ENCODE measurements around the gene LYRM4.

The LYRM4 gene

DNA sequence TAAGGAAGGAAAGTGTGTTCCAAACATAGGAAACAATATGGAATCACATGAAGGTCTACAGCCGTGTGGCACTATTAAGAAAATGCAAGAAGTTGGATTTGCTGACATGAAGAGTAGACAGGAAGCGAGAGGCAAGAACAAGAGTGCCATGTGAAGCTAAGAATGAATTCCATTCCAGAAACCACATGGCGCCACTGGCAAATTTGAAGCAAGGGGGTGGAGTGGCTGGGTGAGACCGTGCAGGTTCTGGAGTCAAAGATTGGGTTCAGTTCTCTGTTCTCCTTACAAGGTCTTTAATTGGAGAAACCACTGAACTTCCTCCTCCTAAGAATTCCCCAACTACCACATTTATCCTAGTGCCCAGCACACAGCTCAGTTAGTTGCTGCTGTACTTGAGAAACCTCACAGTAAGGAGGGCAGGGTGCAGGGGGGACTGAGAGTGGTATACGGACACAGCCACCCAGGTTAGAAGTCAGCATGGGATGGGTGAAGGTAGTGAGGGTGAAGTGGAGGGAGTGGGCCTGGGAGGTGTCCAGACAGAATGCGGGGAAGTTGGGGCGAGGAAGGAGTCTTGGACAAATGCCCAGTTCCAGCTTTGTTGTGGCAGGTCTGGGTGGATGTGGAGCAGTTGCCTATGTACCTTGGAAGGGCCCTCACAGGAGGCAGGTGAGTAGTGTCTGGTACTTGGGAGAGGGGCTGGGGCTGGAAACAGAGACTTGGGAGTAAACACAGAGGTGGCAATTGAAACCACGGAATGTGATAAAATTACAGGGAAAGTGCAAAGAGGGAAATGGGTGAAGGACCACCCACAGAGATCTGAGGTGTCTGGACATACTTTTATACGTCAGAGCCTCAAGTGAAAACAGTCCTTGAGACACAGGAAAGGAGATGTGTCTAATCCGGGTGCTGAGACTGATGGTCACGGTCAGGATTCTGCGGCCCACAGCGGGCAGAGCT, 14.3 kb downstream of the LYRM4 start:
- Histone ChIP-seq H3K9me3 (ENCODE audit: control insufficient read depth, low read length) (no peaks in the 10 kb centered on the region), H3K4me3 (ENCODE audit: extremely low read depth, insufficient read depth, low read length, poor library complexity, severe bottlenecking) (no peak overlapping the region), H3K36me3 (ENCODE audit: control insufficient read depth, insufficient read depth, low read length) (peaks cover 14% of the 10 kb centered on the region), H3K27ac (ENCODE audit: low read depth, low read length, severe bottlenecking) (no peak overlapping the region), H3K4me1 (ENCODE audit: control insufficient read depth, insufficient read depth, low read length, poor library complexity, severe bottlenecking) (no peaks in the 10 kb centered on the region)
- 90 to 95% methylated on average over 12 to 13 of the region's 13 CpGs for WGBS, 2 experiments (ENCODE audit: insufficient coverage in 2 of 2)

DNA sequence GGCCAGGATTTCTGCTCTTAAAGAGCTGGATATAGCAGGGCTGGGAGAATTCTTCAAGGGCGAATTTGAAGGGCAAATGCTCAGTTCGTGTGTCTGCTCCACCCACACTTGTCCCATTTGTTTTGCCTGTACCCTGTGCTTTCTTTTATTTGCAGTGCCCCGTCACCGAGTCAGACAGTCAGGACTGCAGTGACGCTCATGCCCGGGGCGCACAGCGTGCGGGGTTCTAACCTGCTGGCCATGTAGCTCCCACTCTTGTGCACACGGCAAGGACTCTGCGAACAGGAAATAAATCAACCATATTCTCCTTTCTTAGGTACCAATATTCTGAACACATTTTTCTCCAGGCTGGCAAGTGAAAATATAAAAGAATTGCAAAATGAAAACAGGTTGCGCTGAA, 17.7 kb downstream of the LYRM4 start:
- Histone ChIP-seq H3K4me3 (ENCODE audit: extremely low read depth, insufficient read depth, low read length, poor library complexity, severe bottlenecking) (no peak overlapping the region), H3K9me3 (ENCODE audit: control insufficient read depth, low read length) (no peaks in the 10 kb centered on the region), H3K27ac (ENCODE audit: low read depth, low read length, severe bottlenecking) (no peak overlapping the region), H3K4me1 (ENCODE audit: control insufficient read depth, insufficient read depth, low read length, poor library complexity, severe bottlenecking) (no peaks in the 10 kb centered on the region), H3K36me3 (ENCODE audit: control insufficient read depth, insufficient read depth, low read length) (peaks cover 7% of the 10 kb centered on the region)
- 94 to 95% methylated on average over 9 to 11 of the region's 12 CpGs for WGBS, 2 experiments (ENCODE audit: insufficient coverage in 2 of 2)

DNA sequence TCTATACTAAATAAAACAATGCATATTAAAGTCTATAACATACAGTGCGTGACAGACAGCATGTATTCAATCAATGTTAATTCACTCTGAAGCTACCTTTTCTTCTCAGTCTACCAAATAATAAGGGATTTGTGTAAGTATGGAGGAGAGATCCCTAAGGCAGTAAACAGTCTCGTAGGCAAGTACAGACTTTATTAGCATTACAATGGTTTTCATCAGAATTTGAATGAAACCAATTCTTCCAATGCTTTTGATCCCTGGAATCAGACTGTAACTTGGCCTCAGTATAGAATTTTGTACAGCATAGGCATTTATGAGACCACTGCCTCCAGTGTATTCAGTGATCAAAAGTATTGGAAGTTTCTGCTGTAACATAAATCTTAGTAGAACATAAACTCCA, 19.5 kb downstream of the LYRM4 start:
- no peaks in the 10 kb centered on the region for H3K9me3 ChIP-seq (ENCODE audit: control insufficient read depth, low read length)
- H3K36me3 ChIP-seq (ENCODE audit: control insufficient read depth, insufficient read depth, low read length): peaks cover 7% of the 10 kb centered on the region
- no peak overlapping the region for H3K4me3 ChIP-seq (ENCODE audit: extremely low read depth, insufficient read depth, low read length, poor library complexity, severe bottlenecking)
- H3K27ac ChIP-seq (ENCODE audit: low read depth, low read length, severe bottlenecking): no peak overlapping the region
- WGBS, 2 experiments (ENCODE audit: insufficient coverage in 2 of 2): 40% methylated on average over 1 of the region's 2 CpGs; no CpG with 5 or more reads in 1 of the 2 experiments
- H3K4me1 ChIP-seq (ENCODE audit: control insufficient read depth, insufficient read depth, low read length, poor library complexity, severe bottlenecking): no peaks in the 10 kb centered on the region

GRCh38 chr6:5238336-5238735, 22.4 kb downstream of the LYRM4 start:
- no peak overlapping the region for H3K27ac ChIP-seq (ENCODE audit: low read depth, low read length, severe bottlenecking)

GRCh38 chr6:5237805-5238204, 22.9 kb downstream of the LYRM4 start:
- Histone ChIP-seq H3K36me3 (ENCODE audit: control insufficient read depth, insufficient read depth, low read length) (peaks cover 4% of the 10 kb centered on the region), H3K4me1 (ENCODE audit: control insufficient read depth, insufficient read depth, low read length, poor library complexity, severe bottlenecking) (no peaks in the 10 kb centered on the region)
- WGBS, 2 experiments (ENCODE audit: insufficient coverage in 2 of 2): 92% methylated on average over 2 to 3 of the region's 4 CpGs

More at GRCh38 chr6:5238336-5238735, 22.4 kb downstream of the LYRM4 start:
- Histone ChIP-seq H3K4me3 (ENCODE audit: extremely low read depth, insufficient read depth, low read length, poor library complexity, severe bottlenecking) (no peak overlapping the region), H3K36me3 (ENCODE audit: control insufficient read depth, insufficient read depth, low read length) (peaks cover 4% of the 10 kb centered on the region), H3K4me1 (ENCODE audit: control insufficient read depth, insufficient read depth, low read length, poor library complexity, severe bottlenecking) (no peaks in the 10 kb centered on the region), H3K9me3 (ENCODE audit: control insufficient read depth, low read length) (no peaks in the 10 kb centered on the region)
- WGBS, 2 experiments (ENCODE audit: insufficient coverage in 2 of 2): no CpG with 5 or more reads among the region's 1 CpG

DNA sequence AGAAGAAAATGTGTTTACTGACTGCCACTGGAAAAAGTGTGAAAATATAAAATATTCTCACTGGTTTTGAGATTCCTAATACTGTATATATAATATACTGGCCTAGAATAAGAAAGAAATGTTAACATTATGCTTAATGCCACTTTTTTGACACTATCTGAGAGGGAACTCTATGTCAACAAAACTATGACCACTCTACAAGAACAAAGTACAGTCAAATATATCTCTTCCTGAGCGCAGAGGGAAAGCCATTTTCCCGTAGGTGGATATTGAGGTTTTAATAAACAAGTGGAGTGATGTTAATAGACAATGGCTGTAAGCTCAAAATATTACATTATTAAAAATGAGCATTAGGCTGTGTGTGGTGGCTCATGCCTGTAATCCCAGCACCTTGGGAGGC, 24.9 kb downstream of the LYRM4 start:
- Histone ChIP-seq H3K27ac (ENCODE audit: low read depth, low read length, severe bottlenecking) (no peak overlapping the region), H3K4me3 (ENCODE audit: extremely low read depth, insufficient read depth, low read length, poor library complexity, severe bottlenecking) (no peak overlapping the region), H3K4me1 (ENCODE audit: control insufficient read depth, insufficient read depth, low read length, poor library complexity, severe bottlenecking) (no peaks in the 10 kb centered on the region), H3K9me3 (ENCODE audit: control insufficient read depth, low read length) (no peaks in the 10 kb centered on the region), H3K36me3 (ENCODE audit: control insufficient read depth, insufficient read depth, low read length) (peaks cover 4% of the 10 kb centered on the region)
- WGBS, 2 experiments (ENCODE audit: insufficient coverage in 2 of 2): no CpG with 5 or more reads among the region's 2 CpGs

More at GRCh38 chr6:5237805-5238204, 22.9 kb downstream of the LYRM4 start:
- Histone ChIP-seq H3K27ac (ENCODE audit: low read depth, low read length, severe bottlenecking) (no peak overlapping the region), H3K4me3 (ENCODE audit: extremely low read depth, insufficient read depth, low read length, poor library complexity, severe bottlenecking) (no peak overlapping the region), H3K9me3 (ENCODE audit: control insufficient read depth, low read length) (no peaks in the 10 kb centered on the region)

GRCh38 chr6:5234874-5235273, 25.9 kb downstream of the LYRM4 start:
- no peak overlapping the region for H3K27ac ChIP-seq (ENCODE audit: low read depth, low read length, severe bottlenecking)
- no peak overlapping the region for H3K4me3 ChIP-seq (ENCODE audit: extremely low read depth, insufficient read depth, low read length, poor library complexity, severe bottlenecking)
- 84 to 93% methylated on average over 4 to 6 of the region's 6 CpGs for WGBS, 2 experiments (ENCODE audit: insufficient coverage in 2 of 2)

DNA sequence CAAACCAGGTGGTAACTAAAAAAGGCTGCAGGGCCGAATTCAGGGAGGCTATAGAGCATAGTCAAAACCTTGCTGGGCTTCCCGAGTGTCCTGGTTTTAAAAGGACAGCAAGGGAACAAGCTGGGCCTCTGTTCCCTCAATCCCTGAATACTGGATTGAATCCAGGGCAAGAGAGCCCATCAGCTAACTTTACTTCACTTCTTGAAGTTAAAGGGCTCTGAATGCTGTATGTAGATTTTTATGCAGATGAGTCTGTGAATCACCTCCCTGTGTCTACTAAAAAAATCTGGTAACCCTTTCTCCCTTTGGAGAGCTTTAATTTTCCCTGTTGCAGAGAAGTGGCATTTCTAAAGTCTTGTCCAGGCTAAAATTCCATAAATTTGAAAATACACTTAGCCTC, 29.5 kb downstream of the LYRM4 start:
- H3K36me3 ChIP-seq (ENCODE audit: control insufficient read depth, insufficient read depth, low read length): peaks cover 4% of the 10 kb centered on the region
- 72 to 81% methylated on average over 2 of the region's 2 CpGs for WGBS, 2 experiments (ENCODE audit: insufficient coverage in 2 of 2)
- no peak overlapping the region for H3K27ac ChIP-seq (ENCODE audit: low read depth, low read length, severe bottlenecking)
- no peak overlapping the region for H3K4me3 ChIP-seq (ENCODE audit: extremely low read depth, insufficient read depth, low read length, poor library complexity, severe bottlenecking)
- H3K9me3 ChIP-seq (ENCODE audit: control insufficient read depth, low read length): no peaks in the 10 kb centered on the region
- H3K4me1 ChIP-seq (ENCODE audit: control insufficient read depth, insufficient read depth, low read length, poor library complexity, severe bottlenecking): no peaks in the 10 kb centered on the region

More at GRCh38 chr6:5234874-5235273, 25.9 kb downstream of the LYRM4 start:
- peaks cover 4% of the 10 kb centered on the region for H3K36me3 ChIP-seq (ENCODE audit: control insufficient read depth, insufficient read depth, low read length)
- H3K9me3 ChIP-seq (ENCODE audit: control insufficient read depth, low read length): no peaks in the 10 kb centered on the region
- H3K4me1 ChIP-seq (ENCODE audit: control insufficient read depth, insufficient read depth, low read length, poor library complexity, severe bottlenecking): no peaks in the 10 kb centered on the region

DNA sequence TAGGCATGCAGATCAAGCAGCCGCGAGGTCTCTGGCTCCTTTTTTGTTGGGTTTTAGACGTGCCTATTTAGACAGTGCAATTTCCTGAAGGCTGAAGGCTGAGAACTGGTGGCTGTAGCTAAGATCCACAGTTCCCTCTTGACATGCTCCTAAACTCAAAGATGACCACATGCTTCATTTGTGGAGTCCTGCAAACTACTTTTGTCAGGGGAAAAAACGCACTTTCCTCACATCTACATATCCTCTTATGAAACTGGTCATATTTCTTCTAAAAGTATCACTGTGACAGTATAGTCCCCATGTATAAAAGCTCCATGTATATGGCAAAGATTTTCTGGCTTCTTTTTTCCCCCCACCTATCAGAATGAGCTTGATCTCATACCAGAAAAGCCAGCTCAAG, 30.7 kb downstream of the LYRM4 start:
- Histone ChIP-seq H3K27ac (ENCODE audit: low read depth, low read length, severe bottlenecking) (no peak overlapping the region), H3K9me3 (ENCODE audit: control insufficient read depth, low read length) (no peaks in the 10 kb centered on the region), H3K4me1 (ENCODE audit: control insufficient read depth, insufficient read depth, low read length, poor library complexity, severe bottlenecking) (no peaks in the 10 kb centered on the region), H3K36me3 (ENCODE audit: control insufficient read depth, insufficient read depth, low read length) (no peaks in the 10 kb centered on the region), H3K4me3 (ENCODE audit: extremely low read depth, insufficient read depth, low read length, poor library complexity, severe bottlenecking) (no peak overlapping the region)
- WGBS, 2 experiments (ENCODE audit: insufficient coverage in 2 of 2): 92 to 100% methylated on average over 1 to 3 of the region's 4 CpGs

- H3K4me1 ChIP-seq (ENCODE audit: control insufficient read depth, insufficient read depth, low read length, poor library complexity, severe bottlenecking): no peaks in the 10 kb centered on the region
- WGBS, 2 experiments (ENCODE audit: insufficient coverage in 2 of 2): 90 to 92% methylated on average over 2 to 3 of the region's 3 CpGs
These were observed 31.4 kb downstream of the LYRM4 start for GRCh38 chr6:5229356-5229755.

GRCh38 chr6:5223309-5223708, 37.4 kb downstream of the LYRM4 start:
- no peaks in the 10 kb centered on the region for H3K9me3 ChIP-seq (ENCODE audit: control insufficient read depth, low read length)
- H3K4me3 ChIP-seq (ENCODE audit: extremely low read depth, insufficient read depth, low read length, poor library complexity, severe bottlenecking): no peak overlapping the region
- 94 to 100% methylated on average over 2 to 6 of the region's 6 CpGs for WGBS, 2 experiments (ENCODE audit: insufficient coverage in 2 of 2)
- no peak overlapping the region for H3K27ac ChIP-seq (ENCODE audit: low read depth, low read length, severe bottlenecking)
- no peaks in the 10 kb centered on the region for H3K36me3 ChIP-seq (ENCODE audit: control insufficient read depth, insufficient read depth, low read length)
- H3K4me1 ChIP-seq (ENCODE audit: control insufficient read depth, insufficient read depth, low read length, poor library complexity, severe bottlenecking): no peaks in the 10 kb centered on the region

More at GRCh38 chr6:5229356-5229755, 31.4 kb downstream of the LYRM4 start:
- H3K27ac ChIP-seq (ENCODE audit: low read depth, low read length, severe bottlenecking): no peak overlapping the region
- H3K4me3 ChIP-seq (ENCODE audit: extremely low read depth, insufficient read depth, low read length, poor library complexity, severe bottlenecking): no peak overlapping the region
- no peaks in the 10 kb centered on the region for H3K9me3 ChIP-seq (ENCODE audit: control insufficient read depth, low read length)
- H3K36me3 ChIP-seq (ENCODE audit: control insufficient read depth, insufficient read depth, low read length): no peaks in the 10 kb centered on the region

Measured in mesodermal cell (in vitro differentiated cells).